NCI-H2227 (cell line): ENCODE data around the gene ADCY3.

Experiments used
- DNase-seq: peaks from one replicate; lab custom pipeline; 2025; ENCODE audit not compliant: unreplicated experiment; lab: John Stamatoyannopoulos, UW

Gene ADCY3

DNA sequence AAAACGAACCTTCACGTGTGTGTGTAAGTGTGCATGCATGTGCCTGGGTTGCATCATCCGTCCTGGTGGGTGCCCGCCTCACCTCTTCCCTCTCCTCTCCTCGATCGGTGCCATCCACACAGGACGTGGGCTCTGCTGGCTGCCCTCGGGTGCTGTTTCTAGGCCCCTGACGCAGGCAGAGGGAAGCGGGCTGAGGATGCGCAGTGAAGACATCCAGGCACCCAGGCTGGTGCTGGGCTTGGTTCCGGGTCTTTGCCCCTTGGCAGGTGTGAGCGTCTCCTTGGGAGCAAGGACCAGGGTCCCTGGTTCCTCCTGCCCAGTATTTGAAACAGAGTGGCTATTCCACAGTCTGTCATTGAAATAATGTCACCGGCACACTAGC is 6.2 kb upstream of the ADCY3 start:
- no peak for DNase-seq

GRCh38 chr2:24925815-24926214 is 5.8 kb upstream of the ADCY3 start:
- no peak for DNase-seq

DNA sequence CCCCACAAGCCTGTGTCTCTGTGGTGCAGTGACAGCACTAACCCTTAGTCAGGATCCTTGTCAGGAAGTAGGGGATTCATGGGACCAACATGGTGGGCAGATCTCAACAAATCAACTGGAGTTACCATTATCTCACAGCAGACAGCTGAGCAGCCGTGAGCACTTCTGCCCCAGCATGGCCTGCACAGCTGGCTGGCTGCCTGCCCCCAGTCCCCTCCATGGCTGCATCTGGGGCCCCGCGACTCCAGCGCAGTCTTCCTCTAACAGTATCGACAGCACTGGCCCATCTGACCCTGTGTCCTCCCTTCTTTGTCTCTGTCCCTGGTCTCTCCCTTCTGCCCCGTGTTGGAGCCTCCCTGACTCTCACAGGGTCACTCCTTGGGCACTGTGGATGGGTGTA is 4.7 kb upstream of the ADCY3 start:
- no peak for DNase-seq

- no peak for DNase-seq
Measured at GRCh38 chr2:24924266-24924665, 4.2 kb upstream of the ADCY3 start.

- no peak for DNase-seq
Measured at GRCh38 chr2:24923106-24923505, 3.1 kb upstream of the ADCY3 start.

DNA sequence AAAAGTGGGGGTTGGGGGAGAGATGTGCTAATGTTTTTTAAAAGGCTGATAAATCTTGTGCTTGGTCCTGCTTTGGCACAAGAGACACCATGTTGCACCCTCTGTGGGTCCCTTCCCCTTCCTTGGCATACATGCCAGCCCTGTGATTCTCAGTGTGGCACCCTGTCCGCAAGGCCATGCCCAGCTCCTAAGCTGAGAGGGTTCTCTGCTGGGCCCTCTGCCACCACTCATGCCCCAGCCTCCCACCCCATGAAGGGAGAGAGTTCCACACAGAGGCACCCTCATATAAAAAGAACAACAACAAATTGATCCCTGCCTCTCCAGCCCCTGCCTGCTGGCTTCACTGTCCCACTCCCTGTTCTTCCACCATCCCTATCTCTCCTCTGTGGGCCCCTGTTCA is 2.5 kb upstream of the ADCY3 start:
- DNase-seq, result no peak

GRCh38 chr2:24920809-24921441 is 888 bp upstream of the ADCY3 start:
- peak; percentile 19 for DNase-seq

- peak; percentile 68 for DNase-seq
Measured at GRCh38 chr2:24919506-24920097, 435 bp downstream of the ADCY3 start.

- peak; percentile 48 for DNase-seq
Measured at GRCh38 chr2:24919037-24919505, 966 bp downstream of the ADCY3 start.

- DNase-seq, result no peak
Measured at GRCh38 chr2:24918326-24919036, 1.6 kb downstream of the ADCY3 start.

DNA sequence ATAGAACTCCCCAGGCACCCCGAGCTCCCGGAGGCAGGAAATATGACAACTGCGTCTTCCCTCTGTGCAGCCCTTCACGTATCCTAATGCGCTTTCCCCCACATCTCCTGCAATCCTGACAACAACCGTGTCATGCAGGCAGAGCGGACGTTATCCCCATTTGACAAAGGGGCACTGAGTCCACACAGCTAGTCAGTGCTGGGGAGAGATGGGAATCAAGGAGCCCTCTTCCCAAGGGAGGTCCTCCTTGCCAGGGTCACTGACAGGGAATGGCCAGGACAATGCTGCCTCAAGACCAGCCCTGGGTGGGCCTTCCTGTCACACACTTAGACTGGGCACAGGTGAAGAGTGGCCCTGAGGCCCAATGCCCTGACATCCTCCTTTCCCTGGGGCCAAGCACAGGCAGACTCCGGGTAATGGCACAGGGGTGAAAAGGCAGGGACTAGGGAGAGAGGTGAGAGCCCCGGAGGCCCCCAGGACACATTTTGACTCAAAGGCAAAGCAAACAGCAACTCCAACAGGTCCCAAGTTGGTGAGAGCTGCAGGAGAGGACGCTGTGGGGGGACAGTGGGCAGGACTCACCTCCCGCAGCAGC is 2.2 kb downstream of the ADCY3 start:
- no peak for DNase-seq

GRCh38 chr2:24917086-24917485 is 3.0 kb downstream of the ADCY3 start:
- no peak for DNase-seq

- DNase-seq, result no peak
Measured at GRCh38 chr2:24915796-24916195, 4.2 kb downstream of the ADCY3 start.

- DNase-seq, result no peak
Measured at GRCh38 chr2:24915175-24915574, 4.9 kb downstream of the ADCY3 start.

DNA sequence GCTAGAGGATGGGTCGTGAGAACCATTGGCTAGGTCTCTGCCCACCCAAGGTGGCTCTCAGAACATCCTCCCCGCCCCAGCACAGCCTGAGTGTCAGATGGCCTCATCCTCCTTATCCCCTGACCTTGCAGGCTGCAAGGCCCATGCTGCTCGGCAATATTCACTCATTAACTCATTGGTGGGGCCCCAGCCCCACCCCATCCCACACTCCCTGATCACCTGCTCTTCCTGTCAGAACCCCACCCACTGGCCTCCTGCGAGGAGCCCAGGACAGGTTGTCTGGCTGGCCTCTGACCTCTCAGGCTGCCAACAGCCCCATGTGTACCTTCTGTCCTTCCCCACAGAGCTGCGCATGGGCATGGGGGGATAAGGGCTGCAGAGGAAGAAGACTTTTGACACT is 5.3 kb downstream of the ADCY3 start:
- no peak for DNase-seq

- no peak for DNase-seq
Measured at GRCh38 chr2:24913911-24914310, 6.1 kb downstream of the ADCY3 start.

GRCh38 chr2:24912986-24913385 is 7.1 kb downstream of the ADCY3 start:
- no peak for DNase-seq

DNA sequence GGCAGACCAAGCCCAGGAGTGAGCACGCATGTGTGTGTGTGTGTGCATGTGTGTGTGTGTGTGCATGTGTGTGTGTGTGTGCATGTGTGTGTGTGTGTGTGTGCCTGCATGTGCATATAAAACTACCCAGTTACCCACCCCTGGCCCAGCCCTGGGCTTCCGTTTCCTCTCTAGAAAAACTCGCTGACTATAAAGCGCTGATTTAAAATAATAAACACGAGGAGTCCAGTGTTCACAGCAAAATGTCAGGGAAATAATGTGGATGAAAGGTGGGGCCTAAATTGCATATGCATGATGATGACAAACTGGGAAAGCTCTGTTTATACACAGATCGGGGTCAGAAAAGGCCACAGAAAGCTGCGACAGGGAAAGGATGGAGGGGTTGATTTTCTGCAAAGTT is 7.5 kb downstream of the ADCY3 start:
- DNase-seq, result no peak

DNA sequence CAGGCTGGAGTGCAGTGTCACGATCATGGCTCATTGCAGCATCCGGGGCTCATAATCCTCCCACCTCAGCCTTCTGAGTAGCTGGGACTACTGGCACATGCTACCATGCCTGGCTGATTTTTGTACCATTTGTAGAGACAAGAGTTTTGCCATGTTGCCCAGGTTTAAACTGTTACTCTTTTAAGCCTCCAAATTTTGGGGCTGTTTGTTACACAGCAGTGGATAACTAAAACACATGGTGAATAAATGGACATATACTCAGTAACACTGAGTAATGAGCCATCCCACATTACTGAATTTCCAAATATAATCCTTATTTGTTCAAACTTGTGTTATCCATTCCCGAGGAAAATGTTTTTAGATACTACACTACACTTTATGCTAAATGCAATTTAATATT is 9.8 kb downstream of the ADCY3 start:
- DNase-seq, result no peak

GRCh38 chr2:24909555-24910177 is 10.4 kb downstream of the ADCY3 start:
- DNase-seq, result no peak

DNA sequence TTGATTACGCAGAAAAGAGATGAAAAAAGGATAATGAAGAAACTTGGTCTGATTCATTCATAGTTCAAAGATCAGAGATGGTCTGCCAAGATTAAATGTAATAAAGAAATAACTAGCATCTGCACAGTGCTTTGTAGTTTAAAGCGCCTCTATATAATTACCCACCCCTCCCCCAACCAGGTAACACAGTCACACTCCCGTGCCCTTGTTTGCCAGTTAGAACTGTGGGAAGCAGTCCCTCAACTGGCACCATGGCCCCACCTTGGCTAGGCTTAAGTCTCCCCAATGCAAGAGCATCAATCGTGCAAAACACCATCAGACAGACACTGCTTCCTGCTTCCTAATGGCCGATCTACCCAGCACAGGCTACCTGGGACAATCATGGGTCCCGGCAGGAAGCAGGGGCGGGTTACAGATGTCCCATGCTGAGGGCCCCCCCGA is 11.6 kb downstream of the ADCY3 start:
- no peak for DNase-seq

DNA sequence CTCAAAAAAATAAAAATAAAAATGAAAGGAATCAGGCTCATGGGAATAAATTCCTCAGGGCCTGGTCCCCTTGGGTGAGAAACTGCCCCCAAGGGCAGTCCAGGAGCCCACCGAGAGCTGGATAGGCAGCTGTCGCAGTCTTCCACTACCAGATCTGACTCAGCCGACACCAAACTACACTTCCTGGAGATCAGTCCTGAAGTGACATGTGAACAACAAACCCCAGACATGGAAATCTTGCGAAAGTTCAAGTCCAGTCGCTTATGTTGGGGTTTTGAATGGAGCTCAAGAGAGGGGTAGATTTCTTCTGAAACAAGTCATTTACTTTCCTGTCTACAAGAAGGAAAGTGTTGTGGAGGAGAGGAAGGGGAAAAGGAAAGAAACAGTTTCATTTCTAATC is 12.9 kb downstream of the ADCY3 start:
- DNase-seq, result no peak
